Upper lobe of left lung (tissue), 4 donors: ENCODE results near the gene GALNT11.
"Not testable (repeated sequence)": the region's sequence is repeated elsewhere in the genome, so short reads cannot be mapped to it uniquely, and the experiment has no call there.

Experiments
- POLR2A ChIP-seq, 4 donors: fragments of 450-650 bp; IDR thresholded peaks; one replicate each; pipeline ENCODE4 v1.5.1; 2016 to 2017; ENCODE audit warnings: antibody characterized with exemption in 4 of 4, mild to moderate bottlenecking in 2 of 4
- POLR2AphosphoS5 ChIP-seq, 2 donors: sonication (generic); formaldehyde crosslinking; IDR thresholded peaks; one replicate each; pipeline ENCODE4 v1.5.1; 2017; ENCODE audit warnings: antibody characterized with exemption in 2 of 2

DNA sequence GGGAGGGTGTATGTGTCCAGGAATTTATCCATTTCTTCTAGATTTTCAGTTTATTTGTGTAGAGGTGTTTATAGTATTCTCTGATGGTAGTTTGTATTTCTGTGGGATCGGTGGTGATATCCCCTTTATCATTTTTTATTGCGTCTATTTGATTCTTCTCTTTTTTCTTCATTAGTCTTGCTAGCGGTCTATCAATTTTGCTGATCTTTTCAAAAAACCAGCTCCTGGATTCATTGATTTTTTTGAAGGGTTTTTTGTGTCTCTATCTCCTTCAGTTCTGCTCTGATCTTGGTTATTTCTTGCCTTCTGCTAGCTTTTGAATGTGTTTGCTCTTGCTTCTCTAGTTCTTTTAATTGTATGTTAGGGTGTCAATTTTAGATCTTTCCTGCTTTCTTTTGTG is 37.7 kb downstream of the GALNT11 start:
- not testable (repeated sequence) for TF ChIP-seq POLR2A, POLR2AphosphoS5 (IDR thresholded peaks at IDR 0.05)
